HepG2 (cell line): ENCODE measurements around the gene METTL21C. TPM values are rescaled to one million over a fixed set of nuclear protein-coding genes. Genes with fewer than 3 reads are reported as not detected.

Experiments used
- ATAC-seq: fragments of 200-7000 bp; cut with Tn5 transposase; 3 replicates; pipeline ENCODE4 v1.9.1; 2020; ENCODE audit warnings: mild to moderate bottlenecking, moderate library complexity
- BruUV-seq: library from RNA; stranded (reverse); fragments of 400-500 nt; replicated peaks from 2 replicates; lab custom pipeline; 2021; lab: Mats Ljungman, UMichigan
- CTCF ChIA-PET: fragments of 300-600 bp; formaldehyde crosslinking; extraction: SDS; loops from one replicate; lab custom pipeline; 2021; ENCODE audit warnings: low total read pairs, inconsistent platforms, low intra/inter-chr PET ratio; lab: Yijun Ruan, JAX
- POLR2A ChIA-PET: fragments of 350-600 bp; sonication (Branson Sonifier 250); formaldehyde crosslinking; loops from one replicate; lab custom pipeline; 2020; ENCODE audit warnings: antibody characterized with exemption, inconsistent platforms; lab: Yijun Ruan, JAX
- DNase-seq: peaks from one replicate; pipeline ENCODE4 v3.0.0-alpha.2; 2015; ENCODE audit warnings: low spot score
- FAIRE-seq: peaks from 3 replicates; lab custom pipeline; 2011; peaks lifted over from hg19 to GRCh38; lab: Jason Lieb, UNC
- H2AFZ ChIP-seq: one replicate; pipeline ENCODE4 v1.6.1; 2011; ENCODE audit warnings: low read length, inconsistent platforms
- H3K27ac ChIP-seq: fragments of 300-600 bp; 3 replicates; pipeline ENCODE4 v1.8.0; 2011; ENCODE audit warnings: mixed run types, mild to moderate bottlenecking, mixed read lengths, low read length, inconsistent platforms; ENCODE audit not compliant: insufficient read depth; ENCODE audit errors: extremely low read length
- H3K27me3 ChIP-seq, 2 experiments: fragments of 200-600 bp in 1 of 2; 2 replicates in 1 of 2; 3 replicates in 1 of 2; pipeline versions ENCODE4 v1.6.0 to v1.8.0; 2011; ENCODE audit warnings: low read length in 2 of 2, mild to moderate bottlenecking in 2 of 2, moderate library complexity in 2 of 2, inconsistent platforms in 1 of 2; ENCODE audit not compliant: insufficient read depth in 2 of 2, control insufficient read depth in 1 of 2
- H3K36me3 ChIP-seq, 2 experiments: fragments of 200-600 bp in 1 of 2; replicated peaks in 1 of 2; 2 replicates in 1 of 2; 3 replicates in 1 of 2; pipeline versions ENCODE4 v1.5.1 to v1.8.0; 2011; ENCODE audit warnings: low read length in 2 of 2, inconsistent platforms in 1 of 2; ENCODE audit not compliant: insufficient read depth in 2 of 2, control insufficient read depth in 1 of 2
- H3K4me1 ChIP-seq: 2 replicates; pipeline ENCODE4 v1.5.1; 2012; ENCODE audit warnings: low read length, inconsistent platforms; ENCODE audit not compliant: insufficient read depth
- H3K4me2 ChIP-seq: 2 replicates; pipeline ENCODE4 v1.6.0; 2011; ENCODE audit warnings: low read depth, low read length, inconsistent platforms
- H3K4me3 ChIP-seq, 3 experiments: fragments of 200-600 bp in 1 of 3; sonication (generic), shearing (Covaris generic) in 1 of 3; replicated peaks in 1 of 3; 2 replicates each; pipeline ENCODE4 v1.5.1; 2011 to 2016; ENCODE audit warnings: low read length in 3 of 3, inconsistent platforms in 2 of 3, low read depth in 2 of 3, mild to moderate bottlenecking in 2 of 3, control low read depth in 1 of 3, mixed read lengths in 1 of 3; ENCODE audit not compliant: insufficient read depth in 1 of 3
- H3K79me2 ChIP-seq: one replicate; pipeline ENCODE4 v1.6.1; 2011; ENCODE audit warnings: low read length, inconsistent platforms; ENCODE audit not compliant: insufficient read depth
- H3K9ac ChIP-seq: 2 replicates; pipeline ENCODE4 v1.6.0; 2011; ENCODE audit warnings: mild to moderate bottlenecking, low read depth, low read length, inconsistent platforms; ENCODE audit not compliant: insufficient read depth
- H3K9me3 ChIP-seq: 2 replicates; pipeline ENCODE4 v1.5.1; 2012; ENCODE audit warnings: mild to moderate bottlenecking, low read length
- H4K20me1 ChIP-seq: 2 replicates; pipeline ENCODE4 v1.6.0; 2011; ENCODE audit warnings: inconsistent platforms, mild to moderate bottlenecking, low read length, moderate library complexity; ENCODE audit not compliant: insufficient read depth
- CENPX ChIP-seq: sonication (generic); formaldehyde crosslinking; IDR thresholded peaks from 2 replicates; pipeline ENCODE4 v1.9.0; 2021; ENCODE audit warnings: mild to moderate bottlenecking, missing genetic modification reagents, moderate library complexity
- DRAP1 ChIP-seq: IDR thresholded peaks from 2 replicates; pipeline ENCODE4 v1.6.1; 2016; ENCODE audit warnings: missing genetic modification reagents, missing compliant biosample characterization
- FOXJ3 ChIP-seq: sonication (generic); formaldehyde crosslinking; IDR thresholded peaks from 2 replicates; pipeline ENCODE4 v1.4.0; 2020; ENCODE audit warnings: missing genetic modification reagents, mild to moderate bottlenecking, borderline replicate concordance
- MLLT10 ChIP-seq: sonication (generic); formaldehyde crosslinking; IDR thresholded peaks from 2 replicates; pipeline ENCODE4 v1.4.0; 2020; ENCODE audit warnings: missing genetic modification reagents
- MNT ChIP-seq: fragments of 450-650 bp; IDR thresholded peaks from 2 replicates; pipeline ENCODE4 v1.6.1; 2016
- MTA1 ChIP-seq: sonication (generic); formaldehyde crosslinking; IDR thresholded peaks from 2 replicates; pipeline ENCODE4 v1.4.0; 2020; ENCODE audit warnings: missing genetic modification reagents, mild to moderate bottlenecking, borderline replicate concordance
- MXI1 ChIP-seq: IDR thresholded peaks from 3 replicates; pipeline ENCODE4 v1.6.1; 2012; ENCODE audit warnings: low read depth, low read length, inconsistent platforms, borderline replicate concordance
- NFKB2 ChIP-seq: sonication (generic); formaldehyde crosslinking; IDR thresholded peaks from 2 replicates; pipeline ENCODE4 v1.4.0; 2020; ENCODE audit warnings: missing genetic modification reagents, borderline replicate concordance
- NFKBIZ ChIP-seq: IDR thresholded peaks from 2 replicates; pipeline ENCODE4 v1.6.1; 2018; ENCODE audit warnings: missing genetic modification reagents, missing compliant biosample characterization
- NFYB ChIP-seq: sonication (generic); formaldehyde crosslinking; IDR thresholded peaks from 2 replicates; pipeline ENCODE4 v1.4.0; 2020; ENCODE audit warnings: missing genetic modification reagents
- POLR2AphosphoS5 ChIP-seq: IDR thresholded peaks from 2 replicates; pipeline ENCODE4 v1.6.1; 2012; ENCODE audit warnings: low read depth, low read length
- SAP130 ChIP-seq: IDR thresholded peaks from 2 replicates; pipeline ENCODE4 v1.6.1; 2016; ENCODE audit warnings: low read depth
- SMC3 ChIP-seq: IDR thresholded peaks from 2 replicates; pipeline ENCODE4 v1.6.1; 2011; ENCODE audit warnings: low read length, improper control_type of control experiment
- SOX5 ChIP-seq: IDR thresholded peaks from 2 replicates; pipeline ENCODE4 v1.6.1; 2016; ENCODE audit warnings: borderline replicate concordance
- STAG1 ChIP-seq: sonication (generic); formaldehyde crosslinking; IDR thresholded peaks from 2 replicates; pipeline ENCODE4 v1.4.0; 2020; ENCODE audit warnings: missing genetic modification reagents
- TFAP4 ChIP-seq: sonication (generic); IDR thresholded peaks from 2 replicates; pipeline ENCODE4 v1.6.1; 2016; ENCODE audit warnings: low read depth, borderline replicate concordance
- TIGD3 ChIP-seq: sonication (generic); formaldehyde crosslinking; IDR thresholded peaks from 2 replicates; pipeline ENCODE4 v1.5.1; 2020; ENCODE audit warnings: mild to moderate bottlenecking, missing genetic modification reagents, borderline replicate concordance
- WIZ ChIP-seq: sonication (generic); formaldehyde crosslinking; IDR thresholded peaks from 2 replicates; pipeline ENCODE4 v1.5.1; 2020; ENCODE audit warnings: mild to moderate bottlenecking, missing genetic modification reagents
- ZBTB7A ChIP-seq: sonication (generic); formaldehyde crosslinking; IDR thresholded peaks from 2 replicates; pipeline ENCODE4 v1.8.0; 2022; ENCODE audit warnings: mild to moderate bottlenecking, missing genetic modification reagents
- ZMAT3 ChIP-seq: sonication (generic); formaldehyde crosslinking; conservative IDR thresholded peaks from 2 replicates; pipeline ENCODE4 v1.7.0; 2021; ENCODE audit warnings: missing genetic modification reagents
- ZNF333 ChIP-seq: sonication (generic); formaldehyde crosslinking; IDR thresholded peaks from 2 replicates; pipeline ENCODE4 v1.4.0; 2020; ENCODE audit warnings: mild to moderate bottlenecking, missing genetic modification reagents, borderline replicate concordance
- ZNF724P ChIP-seq: sonication (generic); formaldehyde crosslinking; IDR thresholded peaks from 2 replicates; pipeline ENCODE4 v1.8.0; 2022; ENCODE audit warnings: missing genetic modification reagents, borderline replicate concordance
- ZNF773 ChIP-seq: sonication (generic); formaldehyde crosslinking; IDR thresholded peaks from 2 replicates; pipeline ENCODE4 v1.4.0; 2020; ENCODE audit warnings: missing genetic modification reagents, borderline replicate concordance
- ZSCAN12 ChIP-seq: sonication (generic); formaldehyde crosslinking; IDR thresholded peaks from 2 replicates; pipeline ENCODE4 v1.9.0; 2021; ENCODE audit warnings: mild to moderate bottlenecking, missing genetic modification reagents
- WGBS: methylation state at CpG from one replicate; pipeline ENCODE4 v1.1.6; 2017; ENCODE audit warnings: low lambda C conversion rate; 5-methylcytosine and 5-hydroxymethylcytosine counted together
- in situ Hi-C: cut with HindIII; loops from 2 replicates; pipeline ENCODE4 v1.10.0; 2017; ENCODE audit warnings: low pct_unique_long_range_greater_than_20kb; ENCODE audit not compliant: extremely low pct_ligation_motif_present
- intact Hi-C: fragments of 100-400 bp; cut with micrococcal nuclease; formaldehyde crosslinking; loops from one replicate; pipeline ENCODE4 v1.10.0; 2022; ENCODE audit not compliant: unreplicated experiment
- polyA plus RNA-seq, 8 experiments: library from polyadenylated mRNA; depleted of rRNA in 3 of 8; stranded (reverse) in 7 of 8; unstranded in 1 of 8; fragments of >200 nt; fragmentation: Illumina TruSeq in 4 of 8; extraction: Trizol in 4 of 8; gene quantifications; 2 replicates each; pipeline versions ENCODE4 v1.2.1 to v1.2.3, GENCODE V29; 2011 to 2016; ENCODE audit warnings: low read depth in 4 of 8, missing spikeins in 1 of 8, mixed read lengths in 1 of 8; ENCODE audit not compliant: insufficient read depth in 1 of 8
- total RNA-seq, 5 experiments: library from RNA; depleted of rRNA; stranded (reverse); fragments of >200 nt; fragmentation: Illumina TruSeq; extraction: Trizol; gene quantifications; 2 replicates each; pipeline ENCODE4 v1.2.3, GENCODE V29; 2016; ENCODE audit warnings: low read depth in 1 of 5

The METTL21C gene
- total and polyA plus RNA-seq, 2 of the 13 experiments (the other 11 are each of a cell fraction or from before 2014, with no cell fraction given): not detected

GRCh38 chr13:102726430-102726829 is 31.6 kb upstream of the METTL21C start:
- ATAC-seq: peak; percentile 75
- 8% methylated on average over 2 of the region's 2 CpGs for WGBS
- in situ Hi-C loops: no loop called here
- TF ChIP-seq ZSCAN12 (CRISPR knock-in tag) (no peak), WIZ (CRISPR knock-in tag) (no peak), TIGD3 (CRISPR knock-in tag) (no peak), MNT (peak; percentile 73), FOXJ3 (no peak), MXI1 (no peak), ZMAT3 (CRISPR knock-in tag) (no peak), STAG1 (peak; percentile 44), SAP130 (CRISPR knock-in tag) (0 out of 2 replicates have a peak, but pooled peaks have one; percentile 23), NFYB (CRISPR knock-in tag) (no peak), MLLT10 (CRISPR knock-in tag) (no peak), ZNF333 (CRISPR knock-in tag) (no peak), SOX5 (CRISPR knock-in tag) (no peak), ZNF724P (no peak), POLR2AphosphoS5 (no peak), NFKB2 (CRISPR knock-in tag) (no peak), MTA1 (CRISPR knock-in tag) (no peak), CENPX (CRISPR knock-in tag) (no peak), TFAP4 (no peak), DRAP1 (CRISPR knock-in tag) (no peak), SMC3 (0 out of 2 replicates have a peak, but pooled peaks have one; percentile 30), ZBTB7A (CRISPR knock-in tag) (no peak), ZNF773 (no peak), NFKBIZ (CRISPR knock-in tag) (no peak)

More at GRCh38 chr13:102726430-102726829, 31.6 kb upstream of the METTL21C start:
- DNase-seq (peak; percentile 35), FAIRE-seq (no peak)
- intact Hi-C loops: loop anchor here (1.0 to 5.0 kb wide), 2 partner anchors 46 to 121 kb away; partner anchors contain the start of gene TEX30
- CTCF ChIA-PET: interaction anchor here (1.6 to 1.9 kb wide), 2 partner anchors 119 to 121 kb away, joined by 4 to 10 read pairs; partner anchors contain the start of gene ERCC5
- Histone ChIP-seq H3K36me3 (no peaks in the 10 kb centered on the region), H3K79me2 (no peaks in the 10 kb centered on the region), H3K4me3 (no peak overlapping the region), H3K9ac (no peak overlapping the region), H2AFZ (no peak overlapping the region), H3K4me1 (peaks cover 9% of the 10 kb centered on the region; the same call in 1 of the 2 replicates), H3K4me2 (no peak overlapping the region), H3K27ac (no peak overlapping the region), H3K9me3 (no peaks in the 10 kb centered on the region), H4K20me1 (no peaks in the 10 kb centered on the region), H3K27me3 (no peaks in the 10 kb centered on the region)
- BruUV-seq: no TSS peak
- POLR2A ChIA-PET: no interaction called here
